Measurements from ENCODE around the gene ARMC7. TPM values are rescaled to one million over a fixed set of nuclear protein-coding genes. Genes with fewer than 3 reads are reported as not detected.
A peak's percentile ranks its signal among the peaks of the same experiment; 100 is the strongest.

ARMC7 gene
- total RNA-seq, 4 donors from 2014 or later, result 7.5 to 15.5 (median 10.5) TPM

GRCh38 chr17:75103601-75104554 lies 5.9 kb upstream of the ARMC7 start:
- no peak for DNase-seq (ENCODE audit: low spot score in 2 of 2)
- no peak overlapping the region for H3K27ac ChIP-seq
- 85% methylated on average over 13 of the region's 14 CpGs for WGBS
- no peaks in the 10 kb centered on the region for H3K9me3 ChIP-seq
- peaks cover 5% of the 10 kb centered on the region for H3K4me1 ChIP-seq
- no peak overlapping the region for H3K4me3 ChIP-seq
- TF ChIP-seq EP300 (IDR thresholded peaks at IDR 0.05), result no peak
- no peak for TF ChIP-seq POLR2A (IDR thresholded peaks at IDR 0.05)
- no peak for TF ChIP-seq POLR2AphosphoS5 (IDR thresholded peaks at IDR 0.05)
- TF ChIP-seq CTCF (IDR thresholded peaks at IDR 0.05), result no peak
- peaks cover 25% of the 10 kb centered on the region for H3K36me3 ChIP-seq
- no peaks in the 10 kb centered on the region for H3K27me3 ChIP-seq

GRCh38 chr17:75105126-75106080 lies 4.4 kb upstream of the ARMC7 start:
- Histone ChIP-seq H3K4me3 (no peak overlapping the region), H3K27ac (no peak overlapping the region), H3K36me3 (peaks cover 10% of the 10 kb centered on the region), H3K4me1 (peaks cover 15% of the 10 kb centered on the region), H3K9me3 (no peaks in the 10 kb centered on the region), H3K27me3 (no peaks in the 10 kb centered on the region)
- WGBS, result 75% methylated on average over 20 of the region's 20 CpGs
- no peak for DNase-seq (ENCODE audit: low spot score in 2 of 2)
- TF ChIP-seq CTCF (IDR thresholded peaks at IDR 0.05) (peak; percentile 36 to 82), POLR2A (IDR thresholded peaks at IDR 0.05) (no peak)

GRCh38 chr17:75108193-75108592 lies 1.6 kb upstream of the ARMC7 start:
- no peak overlapping the region for H3K4me3 ChIP-seq
- H3K27me3 ChIP-seq, result no peaks in the 10 kb centered on the region
- no peak for DNase-seq (ENCODE audit: low spot score in 2 of 2)
- 90% methylated on average over 2 of the region's 2 CpGs for WGBS
- H3K36me3 ChIP-seq, result peaks cover 6% of the 10 kb centered on the region
- no peak overlapping the region for H3K27ac ChIP-seq
- TF ChIP-seq EP300 (IDR thresholded peaks at IDR 0.05), result no peak
- TF ChIP-seq POLR2AphosphoS5 (IDR thresholded peaks at IDR 0.05), result no peak
- no peak for TF ChIP-seq POLR2A (IDR thresholded peaks at IDR 0.05)
- TF ChIP-seq CTCF (IDR thresholded peaks at IDR 0.05), result no peak
- H3K9me3 ChIP-seq, result no peaks in the 10 kb centered on the region
- peaks cover 15% of the 10 kb centered on the region for H3K4me1 ChIP-seq

DNA sequence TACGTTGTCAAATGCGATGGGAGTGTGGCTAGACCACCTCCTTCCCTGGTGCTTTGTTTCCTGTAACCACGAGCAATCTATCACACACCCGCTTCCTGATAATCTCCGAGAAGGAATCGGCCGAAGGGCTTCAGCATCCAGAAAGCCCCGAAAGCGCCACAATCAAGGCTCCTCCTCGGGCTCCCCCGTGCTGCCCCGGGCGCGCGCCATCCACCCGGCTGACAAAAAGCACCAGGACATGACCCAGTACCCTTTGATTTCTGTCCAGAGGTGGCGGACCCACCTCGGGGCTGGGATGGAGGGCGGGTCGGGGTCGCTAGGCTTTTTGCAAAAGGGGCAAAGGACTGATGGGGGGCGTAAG lies 743 bp upstream of the ARMC7 start:
- TF ChIP-seq POLR2AphosphoS5 (IDR thresholded peaks at IDR 0.05) (no peak), POLR2A (IDR thresholded peaks at IDR 0.05) (no peak), CTCF (IDR thresholded peaks at IDR 0.05) (no peak), EP300 (IDR thresholded peaks at IDR 0.05) (no peak)
- H3K36me3 ChIP-seq, result peaks cover 6% of the 10 kb centered on the region
- no peaks in the 10 kb centered on the region for H3K27me3 ChIP-seq
- peak overlapping the region; percentile 87 for H3K4me3 ChIP-seq
- no peak overlapping the region for H3K27ac ChIP-seq
- peaks cover 21% of the 10 kb centered on the region for H3K4me1 ChIP-seq
- no peaks in the 10 kb centered on the region for H3K9me3 ChIP-seq
- WGBS, result 16% methylated on average over 22 of the region's 22 CpGs
- no peak for DNase-seq (ENCODE audit: low spot score in 2 of 2)

Measured in suprapubic skin (tissue), 4 donors.